GM18867 (cell line): Measurements from ENCODE around the gene OAS3.
A peak's percentile ranks its signal among the peaks of the same experiment; 100 is the strongest.
"Not testable (repeated sequence)": the region's sequence is repeated elsewhere in the genome, so short reads cannot be mapped to it uniquely, and the experiment has no call there.

Source experiments
- ATAC-seq: cut with Tn5 transposase; IDR thresholded peaks from one replicate; pipeline ENCODE4 v1.9.1; 2021; ENCODE audit warnings: mild to moderate bottlenecking, moderate library complexity; ENCODE audit not compliant: unreplicated experiment

The OAS3 gene

GRCh38 chr12:112978163-112979040 is 40.1 kb downstream of the OAS3 start, which contains the start of gene OAS2:
TSS of gene OAS2 (plus strand) at chr12:112978519. CDS start at chr12:112978609, 90 bp downstream.
- peak; percentile 90 for ATAC-seq

GRCh38 chr12:112979041-112979680 is 40.9 kb downstream of the OAS3 start:
- ATAC-seq: peak; percentile 46

- ATAC-seq: no peak
Observed at GRCh38 chr12:112980491-112981158, 42.4 kb downstream of the OAS3 start.

GRCh38 chr12:112985642-112986290 is 47.5 kb downstream of the OAS3 start:
- ATAC-seq: no peak

- ATAC-seq: no peak
Observed at GRCh38 chr12:112986291-112986800, 48.1 kb downstream of the OAS3 start.

GRCh38 chr12:112987561-112987960 is 49.3 kb downstream of the OAS3 start:
- ATAC-seq: no peak

GRCh38 chr12:112988224-112988623 is 50.0 kb downstream of the OAS3 start:
- ATAC-seq: no peak

- not testable (repeated sequence) for ATAC-seq
Observed at GRCh38 chr12:112988823-112989385, 50.6 kb downstream of the OAS3 start.

- no peak for ATAC-seq
Observed at GRCh38 chr12:112989806-112990205, 51.5 kb downstream of the OAS3 start.

- ATAC-seq: no peak
Observed at GRCh38 chr12:112992541-112993398, 54.5 kb downstream of the OAS3 start.

GRCh38 chr12:112995008-112995407 is 56.7 kb downstream of the OAS3 start:
- no peak for ATAC-seq

GRCh38 chr12:112996501-112996900 is 58.2 kb downstream of the OAS3 start:
- ATAC-seq: no peak

- ATAC-seq: no peak
Observed at GRCh38 chr12:112997506-112997905, 59.2 kb downstream of the OAS3 start.

GRCh38 chr12:112998987-112999767 is 60.9 kb downstream of the OAS3 start:
- peak; percentile 73 for ATAC-seq

GRCh38 chr12:113000433-113000832 is 62.2 kb downstream of the OAS3 start:
- no peak for ATAC-seq

- ATAC-seq: no peak
Observed at GRCh38 chr12:113002155-113002554, 63.9 kb downstream of the OAS3 start.

GRCh38 chr12:113002676-113003075 is 64.4 kb downstream of the OAS3 start:
- no peak for ATAC-seq

GRCh38 chr12:113003636-113004035 is 65.4 kb downstream of the OAS3 start:
- ATAC-seq: no peak

- no peak for ATAC-seq
Observed at GRCh38 chr12:113005762-113006161, 67.5 kb downstream of the OAS3 start.
